ENCODE measurements around the gene SLC49A3.
A peak's percentile ranks its signal among the peaks of the same experiment; 100 is the strongest.
"Not testable (repeated sequence)": the region's sequence is repeated elsewhere in the genome, so short reads cannot be mapped to it uniquely, and the experiment has no call there.

SLC49A3 gene

DNA sequence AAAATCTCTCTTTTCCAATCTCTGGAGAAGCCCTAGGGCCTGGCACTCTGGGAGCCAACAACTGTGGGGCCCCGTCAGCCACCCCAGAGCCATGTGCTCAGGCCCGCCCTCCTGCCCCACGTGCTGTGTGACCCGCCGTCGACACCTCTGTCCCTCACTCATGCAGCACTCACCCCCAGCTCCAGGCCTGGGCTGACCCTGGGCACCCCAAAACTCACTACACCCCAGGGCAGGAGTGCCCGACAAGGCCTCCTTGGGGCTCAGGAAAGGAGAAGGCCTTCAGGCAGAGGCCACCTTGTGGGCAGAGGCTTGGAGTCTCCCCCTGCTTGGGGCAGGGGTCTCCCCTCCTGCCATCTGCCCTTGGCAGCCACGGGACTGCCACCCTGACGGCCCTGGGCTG is 8.9 kb downstream of the SLC49A3 start:
- no peak for DNase-seq

DNA sequence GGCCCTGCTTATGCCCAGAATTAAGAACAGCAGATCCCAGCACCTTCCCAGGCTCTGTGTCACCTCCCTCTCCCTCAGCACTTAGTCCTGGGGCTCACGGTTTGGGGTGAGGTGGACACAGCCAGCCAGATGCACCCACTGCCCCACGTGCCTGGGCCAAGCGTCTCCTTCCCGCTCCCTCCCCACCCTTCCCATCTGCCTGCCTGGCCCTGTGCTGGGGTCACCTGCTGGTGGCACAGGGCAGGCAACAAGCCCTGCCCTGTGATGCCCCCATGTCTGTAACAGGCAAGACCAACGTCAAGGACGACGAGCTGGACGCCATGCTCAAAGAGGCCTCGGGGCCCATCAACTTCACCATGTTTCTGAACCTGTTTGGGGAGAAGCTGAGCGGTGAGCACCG is 9.3 kb downstream of the SLC49A3 start:
- DNase-seq = no peak

DNA sequence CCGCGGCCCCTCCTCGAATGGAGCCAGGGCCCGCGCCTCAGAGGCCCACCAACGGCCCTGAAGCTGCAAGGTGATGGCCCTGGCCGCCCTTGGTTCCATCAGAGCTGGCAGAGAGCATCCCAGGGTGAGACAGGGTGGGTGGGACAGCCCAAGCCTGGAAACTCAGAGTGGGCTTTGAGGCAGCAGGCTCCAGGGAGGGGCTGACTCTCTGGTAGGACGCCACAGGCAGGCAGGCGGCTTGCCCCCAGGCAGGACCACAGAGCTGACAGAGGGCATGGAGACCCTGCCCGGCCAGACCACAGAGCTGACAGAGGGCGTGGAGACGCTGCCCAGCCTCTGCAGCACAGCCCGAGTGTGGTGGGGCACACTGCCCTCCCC is 9.9 kb downstream of the SLC49A3 start:
- no peak for DNase-seq

DNA sequence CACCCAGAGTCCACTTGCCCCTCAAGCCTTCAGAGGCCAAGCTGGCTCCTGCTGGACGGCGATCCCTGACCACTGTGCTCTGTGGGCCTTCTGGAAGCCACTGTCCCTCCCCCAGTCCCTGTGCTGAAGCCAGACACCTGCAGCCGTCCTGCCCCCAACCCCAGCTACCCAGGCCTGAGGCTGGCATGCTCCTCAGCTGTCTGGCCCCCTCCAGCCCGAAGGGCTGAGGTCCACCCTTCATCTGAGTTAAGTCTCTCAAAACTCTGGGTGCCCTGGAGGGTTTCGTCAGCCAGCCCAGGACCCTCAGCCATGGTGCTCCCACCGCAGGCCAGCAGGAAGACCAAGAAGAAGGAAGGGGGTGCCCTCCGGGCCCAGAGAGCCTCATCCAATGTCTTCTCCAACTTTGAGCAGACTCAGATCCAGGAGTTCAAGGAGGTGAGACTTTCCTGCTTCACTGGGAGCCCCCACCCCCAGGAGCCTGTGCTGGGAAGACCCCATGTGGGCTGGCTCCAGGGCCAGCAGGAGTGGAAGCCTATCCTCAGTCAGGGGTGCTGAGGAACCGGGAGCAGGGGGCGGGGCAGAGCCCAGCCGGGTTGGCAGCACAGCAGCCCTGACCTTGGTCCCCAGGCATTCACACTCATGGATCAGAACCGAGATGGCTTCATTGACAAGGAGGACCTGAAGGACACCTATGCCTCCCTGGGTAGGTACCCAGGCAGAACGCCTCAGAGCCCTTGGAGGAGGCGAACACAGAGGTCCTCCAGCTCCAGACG is 10.4 kb downstream of the SLC49A3 start:
- DNase-seq = no peak

DNA sequence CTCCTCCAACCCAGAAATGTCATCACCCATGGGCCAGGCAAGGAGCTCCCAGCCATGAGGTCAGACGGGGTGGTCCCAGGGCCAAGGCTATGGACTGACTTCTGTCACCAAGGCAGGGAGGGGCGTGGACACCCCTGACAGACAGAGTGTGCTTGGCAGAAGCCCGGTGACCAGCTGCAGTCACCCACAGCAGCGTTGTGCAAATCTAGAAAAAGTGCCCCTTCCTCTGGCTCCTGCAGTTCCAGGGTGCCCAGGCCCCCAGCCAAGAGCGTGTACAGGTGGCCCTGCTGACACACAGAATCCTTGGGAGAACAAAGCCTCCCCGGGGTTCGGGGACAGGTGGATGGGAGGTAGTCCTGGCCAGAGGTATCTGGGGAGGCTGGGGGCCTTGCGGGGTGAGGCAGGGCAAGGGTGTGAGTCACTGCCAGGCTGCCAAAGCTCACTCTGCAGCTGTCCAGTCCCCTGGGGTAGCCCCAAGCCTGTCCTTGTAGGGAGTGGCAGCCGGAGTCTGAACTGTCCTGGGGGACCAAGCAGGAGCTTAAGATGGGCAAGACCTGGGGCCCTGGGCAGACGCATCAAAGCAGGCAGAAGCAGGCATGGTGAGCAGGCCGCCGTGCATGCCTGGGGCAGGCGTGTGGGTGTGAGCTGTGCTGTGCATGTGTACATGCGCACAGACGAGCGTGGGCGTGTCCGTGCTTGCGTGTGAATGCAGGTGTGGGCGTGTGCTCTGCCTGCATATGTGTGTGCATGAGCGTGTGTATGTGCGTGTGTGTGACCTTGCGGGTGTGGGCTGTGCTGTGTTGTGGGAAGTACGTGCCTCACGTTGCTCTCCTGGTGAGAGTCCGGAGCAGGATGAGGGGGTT is 11.3 kb downstream of the SLC49A3 start:
- DNase-seq = no peak

DNA sequence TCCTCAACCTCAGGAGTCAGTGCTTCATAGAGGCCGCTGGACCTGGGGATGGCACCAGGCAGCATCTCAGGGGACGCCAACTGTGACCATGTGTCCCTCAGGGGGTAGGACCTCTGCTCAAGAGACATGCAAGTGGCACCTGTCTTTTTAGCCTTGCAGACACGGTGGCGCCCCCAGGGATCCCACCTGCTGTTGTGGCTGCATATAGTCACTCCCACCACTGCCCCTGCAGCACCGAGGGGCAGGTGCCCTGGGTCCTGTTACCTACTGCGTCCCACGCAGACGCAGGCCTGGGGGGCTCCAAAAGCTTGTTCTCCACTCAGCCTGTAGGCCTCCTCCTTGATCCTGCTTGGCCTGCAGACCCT is 12.1 kb downstream of the SLC49A3 start:
- DNase-seq = no peak

DNA sequence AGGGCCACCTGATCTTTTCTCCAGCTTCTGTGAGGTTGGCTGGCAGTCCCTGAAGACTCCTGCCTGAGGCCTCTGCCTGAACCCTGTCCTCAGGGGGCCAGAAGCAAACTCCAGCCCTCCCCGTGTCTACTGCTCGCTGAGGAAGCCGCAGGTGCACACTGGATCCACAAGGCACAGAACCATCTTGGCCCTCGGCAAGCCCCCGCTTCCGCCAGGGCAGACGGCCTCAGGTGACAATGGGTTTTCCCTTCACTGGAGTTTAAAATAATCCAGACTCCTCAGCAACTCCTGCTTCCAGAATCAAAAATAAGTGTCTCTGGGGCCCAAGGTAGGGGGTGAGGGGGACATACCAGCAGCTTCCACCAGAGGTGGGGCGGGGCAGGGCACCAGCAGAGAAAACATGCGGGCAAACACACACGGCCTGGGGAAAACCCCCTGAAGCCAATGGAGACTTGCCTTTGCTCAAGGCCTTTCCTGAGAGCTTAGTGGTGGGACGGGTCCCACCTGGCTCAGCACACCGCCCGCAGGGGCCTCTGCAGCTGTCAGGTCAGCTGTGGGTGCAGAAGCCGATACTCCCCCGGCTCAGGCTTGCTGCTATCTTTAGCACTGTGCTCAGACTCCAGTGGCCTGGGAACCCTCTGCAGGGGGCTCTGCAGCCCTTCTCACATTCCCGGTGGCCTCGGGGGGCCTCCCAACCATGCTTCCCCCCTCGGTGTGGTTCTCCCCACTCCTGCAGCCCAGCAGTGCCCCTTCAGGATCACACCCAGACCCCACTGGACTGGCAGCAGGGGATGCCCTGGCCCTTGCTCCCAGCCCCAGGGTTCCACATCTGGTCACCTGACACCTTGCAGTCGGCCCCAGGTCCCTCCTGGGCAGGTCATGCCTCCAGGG is 12.7 kb downstream of the SLC49A3 start:
- DNase-seq = no peak

DNA sequence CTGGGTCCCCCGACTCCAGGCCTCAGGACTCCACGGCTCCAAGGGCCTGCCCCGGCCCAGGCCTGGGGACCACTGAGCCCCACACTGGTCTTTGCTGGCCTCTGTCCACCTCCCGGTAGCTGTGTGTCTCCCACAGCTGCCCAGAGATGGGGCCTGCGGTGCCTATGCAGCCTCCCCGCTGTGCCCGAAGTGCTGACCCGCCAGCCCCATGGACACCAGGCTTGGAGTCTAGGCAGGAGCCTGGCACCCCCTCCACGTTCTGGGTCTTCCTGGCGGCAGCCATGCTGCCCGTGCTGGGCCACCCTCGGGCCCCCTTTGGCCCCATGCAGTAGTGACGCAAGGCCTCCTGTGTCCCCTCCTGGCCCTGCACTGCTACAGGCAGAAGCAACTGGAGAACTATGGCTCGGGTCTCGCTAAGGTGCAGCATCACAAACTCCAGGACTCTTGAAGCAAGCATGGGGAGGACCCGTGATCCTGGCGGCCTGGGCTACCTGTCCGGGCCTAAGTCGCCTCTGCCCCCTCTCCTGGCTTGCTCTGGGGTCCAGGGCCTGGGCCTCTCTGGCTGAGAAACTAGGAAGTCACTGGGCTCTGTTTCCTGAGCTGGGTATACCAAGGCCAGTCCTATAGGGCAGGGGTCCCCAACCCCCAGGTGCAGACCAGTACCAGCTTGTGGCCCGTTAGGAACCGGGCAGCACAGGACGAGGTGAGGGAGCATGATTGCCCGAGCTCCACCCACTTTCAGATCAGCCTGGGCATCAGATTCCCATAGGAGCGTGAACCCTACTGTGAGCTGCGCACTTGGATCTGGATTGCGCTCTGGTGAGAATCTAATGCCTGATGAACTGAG is 13.7 kb downstream of the SLC49A3 start:
- no peak for DNase-seq

DNA sequence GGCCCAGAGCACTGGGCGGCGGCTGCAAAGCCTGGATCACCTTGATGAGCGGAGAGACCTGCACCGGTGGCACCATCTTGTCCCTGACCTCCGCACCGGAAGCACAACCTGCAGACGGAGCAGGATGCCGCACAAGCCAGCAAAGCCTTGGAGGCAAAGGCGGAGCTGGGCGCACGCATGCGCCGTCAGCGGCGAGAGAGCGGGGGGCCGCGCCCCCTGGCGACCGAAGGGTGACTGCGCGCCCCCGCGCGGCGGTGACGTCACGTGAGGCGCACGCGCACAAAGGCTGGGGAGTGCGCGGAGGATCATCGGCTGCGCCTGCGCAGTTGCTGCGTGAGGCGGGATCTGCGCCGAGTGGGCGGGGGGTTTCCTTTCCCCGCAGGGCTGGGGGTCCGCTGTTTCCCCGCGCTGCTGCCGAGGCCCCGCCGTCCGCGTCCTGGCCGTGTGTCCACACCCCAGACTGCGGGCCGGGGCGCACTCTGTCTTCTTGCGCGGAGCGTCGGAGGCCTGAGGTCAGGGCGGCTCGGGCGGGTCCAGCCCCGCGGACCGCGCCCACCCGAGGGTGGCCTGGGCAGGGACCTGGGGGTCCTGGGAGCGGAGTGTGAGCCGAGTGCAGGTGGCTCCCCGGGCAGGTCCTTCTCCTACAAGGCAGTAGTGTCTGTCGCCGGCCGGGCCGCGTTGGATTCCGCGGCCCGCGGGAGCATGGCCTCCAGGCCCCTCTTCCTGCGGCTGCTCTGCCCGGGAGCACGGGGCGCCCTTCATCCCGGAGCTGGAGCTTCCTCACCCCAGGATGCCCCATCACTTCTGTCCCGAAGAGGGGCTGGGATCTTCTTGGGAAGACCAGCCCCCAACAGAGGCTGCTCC is 14.5 kb downstream of the SLC49A3 start, which contains the start of the genes ATP5ME and MYL5:
TSS of gene ATP5ME (minus strand) at position 105 of the 864 bp plus-strand sequence. CDS start at position 76, 29 bp downstream.
TSS of gene MYL5 (plus strand) at position 371 of the 864 bp plus-strand sequence. CDS start 3,485 bp downstream, outside the sequence.
- DNase-seq = peak; percentile 9 to 86

DNA sequence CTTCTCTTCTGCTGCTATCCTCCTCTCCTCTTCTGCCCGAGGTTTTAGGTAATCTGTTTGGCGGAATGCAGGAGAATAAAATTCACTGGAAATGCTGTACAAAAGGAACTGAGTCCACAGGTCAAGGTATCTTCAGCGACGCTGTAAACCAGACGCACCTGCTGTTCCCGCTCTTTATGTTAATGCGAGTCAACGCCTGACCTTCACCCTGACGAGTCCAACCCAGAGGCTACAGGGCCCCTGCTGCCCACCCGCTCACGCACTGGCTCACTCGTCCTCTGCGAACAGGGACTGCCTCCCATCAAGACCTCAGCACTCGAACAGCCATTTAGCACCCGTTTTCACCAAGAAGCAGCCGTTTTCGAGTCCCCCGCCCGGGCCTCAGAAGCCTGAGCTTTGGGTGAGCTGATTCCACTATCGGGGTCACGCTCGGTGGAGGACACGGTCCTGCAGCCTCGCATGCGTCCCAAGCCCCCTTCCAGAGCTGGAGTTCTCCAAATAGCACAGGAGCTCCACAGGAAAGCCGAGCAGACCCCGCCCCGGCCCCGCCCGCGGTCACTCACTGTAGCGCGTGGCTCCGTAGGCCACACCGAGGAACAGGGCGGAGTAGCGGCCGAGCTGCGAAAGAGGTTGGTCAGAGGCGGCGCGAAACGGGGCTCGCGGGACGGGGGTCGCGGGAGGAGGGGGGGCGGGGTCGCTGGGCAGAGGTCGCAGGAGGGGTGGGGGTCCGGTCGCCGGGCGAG is 15.4 kb downstream of the SLC49A3 start:
- no peak for DNase-seq

DNA sequence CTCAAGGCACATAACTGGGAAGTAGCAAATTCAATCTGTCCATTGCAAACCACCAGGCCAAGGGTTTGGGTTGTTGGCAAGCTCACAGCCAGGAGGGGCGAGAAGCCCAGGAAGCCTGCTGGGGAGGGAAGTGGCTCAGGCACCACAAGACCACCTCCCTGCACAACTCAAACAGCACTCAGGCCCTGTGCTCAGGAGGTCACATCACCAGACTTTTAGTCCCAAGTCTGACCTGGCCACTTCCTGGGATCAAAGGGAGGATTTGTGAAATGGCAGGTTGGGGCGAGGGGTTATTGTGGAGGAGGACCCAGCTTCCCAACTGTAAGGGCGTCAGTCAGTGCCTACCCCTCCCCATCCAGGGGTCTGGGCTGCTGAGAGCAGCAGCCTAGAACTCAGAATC is 17.2 kb downstream of the SLC49A3 start:
- no peak for DNase-seq

DNA sequence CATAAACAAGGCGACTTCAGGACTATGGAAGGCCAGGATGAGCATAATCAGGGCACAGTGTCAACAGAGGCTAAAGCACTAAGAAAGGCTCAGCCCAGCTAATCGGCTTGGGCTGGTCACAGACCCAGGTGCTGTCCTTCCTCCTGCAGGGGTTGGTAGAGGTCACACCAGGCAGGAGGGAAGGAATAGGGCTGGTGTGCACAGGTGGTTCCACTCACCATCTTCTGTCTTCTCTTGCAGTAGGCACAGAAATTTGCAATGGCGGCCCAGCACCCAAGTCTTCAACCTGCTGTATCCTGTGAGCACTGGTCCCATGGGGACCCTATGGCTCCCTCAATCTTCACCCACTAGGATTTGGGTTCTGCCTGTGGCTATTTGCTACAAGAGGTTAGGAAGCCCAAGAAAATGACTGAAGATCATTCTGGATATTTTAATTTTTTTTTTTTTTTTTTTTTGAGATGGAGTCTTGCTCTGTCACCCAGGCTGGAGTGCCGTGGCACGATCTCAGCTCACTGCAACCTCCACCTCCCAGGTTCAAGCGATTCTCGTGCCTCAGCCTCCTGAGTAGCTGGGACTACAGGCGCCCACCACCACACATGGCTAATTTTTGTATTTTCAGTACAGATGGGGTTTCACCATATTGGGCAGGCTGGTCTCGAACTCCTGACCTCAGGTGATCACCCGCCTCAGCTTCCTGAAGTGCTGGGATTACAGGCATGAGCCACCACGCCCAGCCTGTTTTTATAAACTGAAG is 19.0 kb downstream of the SLC49A3 start:
- DNase-seq = not testable (repeated sequence)

DNA sequence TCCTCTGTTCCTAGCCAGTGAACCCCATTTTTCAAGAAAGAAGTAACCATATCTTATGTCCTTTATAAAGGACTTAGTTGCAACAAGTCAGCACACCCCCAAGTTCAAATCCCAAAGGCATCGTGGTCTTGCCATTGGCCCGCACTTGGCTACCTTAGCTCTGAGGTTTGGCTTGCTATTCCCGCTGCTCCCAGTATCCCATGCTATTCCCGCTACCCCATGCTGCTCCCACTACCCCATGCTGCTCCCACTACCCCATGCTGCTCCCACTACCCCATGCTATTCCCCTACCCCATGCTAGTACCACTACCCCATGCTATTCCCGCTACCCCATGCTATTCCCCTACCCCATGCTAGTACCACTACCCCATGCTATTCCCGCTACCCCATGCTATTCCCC is 20.7 kb downstream of the SLC49A3 start:
- not testable (repeated sequence) for DNase-seq

DNA sequence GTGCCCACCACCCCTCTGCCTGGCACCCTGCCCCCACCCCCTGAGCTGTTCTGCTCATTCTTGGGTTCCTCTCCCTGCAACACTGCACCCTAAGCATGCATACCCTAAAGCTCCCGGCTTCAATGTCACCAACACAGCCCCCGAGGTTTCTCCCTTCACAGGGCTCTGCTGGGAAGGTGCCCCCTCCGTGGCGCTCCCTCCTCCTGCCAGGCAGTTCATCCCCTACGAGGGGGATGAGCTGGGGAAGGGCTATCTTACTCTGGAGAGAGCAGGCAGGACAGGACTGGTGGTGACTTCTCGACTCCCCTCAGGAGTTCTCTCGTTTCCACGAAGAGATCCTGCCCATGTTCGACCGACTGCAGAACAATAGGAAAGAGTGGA is 21.4 kb downstream of the SLC49A3 start:
- no peak for DNase-seq

DNA sequence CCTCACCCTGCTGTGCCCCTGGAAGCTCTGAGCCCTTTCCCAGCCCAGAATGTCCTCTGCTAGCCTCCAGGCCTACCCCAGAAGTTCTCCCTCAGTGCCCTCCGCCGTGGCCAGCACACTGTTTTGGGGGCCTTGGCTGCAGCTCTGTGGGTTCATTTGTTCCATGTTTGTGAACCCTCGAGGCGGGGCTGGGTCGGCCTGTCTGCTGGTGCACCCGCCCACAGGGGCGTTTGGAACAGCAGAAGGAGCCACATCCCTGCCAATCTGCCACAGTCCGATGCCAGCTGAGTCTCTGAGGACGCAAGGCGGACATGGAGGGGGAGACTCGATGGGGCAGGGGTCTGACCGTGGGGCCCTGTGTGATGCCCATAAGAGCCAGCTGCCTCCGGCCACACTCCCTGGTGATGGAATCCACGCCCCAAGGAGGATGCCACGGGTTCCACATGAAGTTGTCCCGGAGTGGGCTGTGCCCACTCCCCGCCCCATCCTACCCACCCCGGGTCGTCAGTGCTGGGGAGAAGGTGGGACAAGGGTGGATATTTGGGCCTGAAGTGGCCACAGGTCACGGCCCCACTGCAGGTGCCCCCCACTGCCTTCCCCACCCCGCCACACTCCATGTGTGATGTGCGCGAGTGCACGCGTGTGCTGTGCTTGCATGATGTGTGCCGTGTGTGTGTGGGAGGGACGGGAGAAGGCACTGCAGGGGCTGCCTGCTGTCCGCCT is 22.0 kb downstream of the SLC49A3 start:
- DNase-seq = no peak

DNA sequence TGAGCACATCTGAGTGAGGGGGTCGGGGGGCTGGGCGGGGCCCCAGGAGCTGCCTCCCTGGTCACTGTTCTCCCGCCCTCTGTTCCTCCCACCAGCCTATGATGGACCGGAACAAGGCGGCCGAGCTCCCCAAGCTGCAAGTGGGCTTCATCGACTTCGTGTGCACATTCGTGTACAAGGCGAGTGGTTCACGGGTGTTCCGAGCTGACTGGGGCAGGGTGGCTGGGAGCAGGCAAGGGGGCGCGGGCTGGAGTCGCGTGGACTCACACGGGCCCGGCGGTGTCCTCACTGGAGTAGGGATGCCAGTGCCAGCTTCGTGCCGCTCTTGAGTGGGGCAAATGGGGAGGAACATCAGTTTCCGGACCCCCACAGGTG is 22.5 kb downstream of the SLC49A3 start:
- no peak for DNase-seq

DNA sequence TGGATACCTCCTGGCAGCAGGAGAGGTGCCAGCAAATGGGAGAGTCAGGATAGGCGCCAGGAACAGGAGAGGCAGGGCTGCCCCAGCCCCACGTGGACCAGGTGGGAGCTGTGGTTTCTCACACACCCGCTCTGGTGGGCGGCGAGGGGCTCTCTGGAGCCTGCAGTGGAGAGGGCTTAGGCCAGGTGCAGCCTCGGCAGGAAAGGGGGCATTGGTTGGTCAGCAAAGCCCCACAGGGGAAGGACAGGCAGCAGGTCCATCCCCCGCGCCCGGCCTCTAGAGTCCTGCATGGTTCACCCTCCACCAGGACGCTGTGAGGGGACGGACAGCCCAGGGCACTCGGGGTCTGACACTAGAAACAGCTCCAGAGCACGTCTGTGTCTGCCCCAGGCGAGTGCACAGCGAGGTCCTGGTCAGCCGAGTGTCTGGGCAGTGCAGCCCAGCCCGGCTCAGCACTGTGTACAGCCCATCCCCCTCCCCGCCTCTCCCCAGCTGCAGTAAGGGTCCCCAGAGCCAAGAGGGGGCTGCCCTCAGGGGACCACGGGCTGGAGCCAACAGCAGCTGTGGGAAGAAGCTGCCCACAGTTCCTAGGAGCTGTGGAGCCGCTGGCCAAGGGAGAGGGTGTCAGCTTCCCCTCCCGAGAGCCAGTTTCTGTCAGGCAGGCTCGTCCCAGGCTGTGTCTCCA is 23.1 kb downstream of the SLC49A3 start:
- DNase-seq = no peak

DNA sequence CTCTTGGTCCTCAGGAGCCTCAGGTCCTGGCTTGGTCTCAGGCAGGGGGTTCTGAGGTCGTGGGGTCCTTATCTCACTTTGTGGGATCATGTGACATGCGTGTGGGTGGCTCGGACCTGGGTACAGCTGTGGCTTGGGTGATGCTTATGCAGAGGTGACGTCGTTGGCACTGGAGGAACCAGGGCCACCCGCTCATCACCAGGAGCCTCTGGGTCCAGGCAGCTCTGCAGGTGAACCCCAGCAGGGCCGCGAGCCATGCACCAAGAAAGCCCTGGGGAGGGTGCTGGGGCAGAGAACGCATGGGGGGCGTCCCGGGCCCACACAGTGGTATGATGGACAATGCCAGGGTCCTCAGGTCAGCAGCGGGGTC is 23.6 kb downstream of the SLC49A3 start:
- no peak for DNase-seq
